T-helper 22 cell (primary cell): ENCODE measurements around the gene GMPPA.

Experiments used
- DNase-seq: peaks from one replicate; pipeline ENCODE4 v3.0.0-alpha.2; 2020; ENCODE audit warnings: low read depth

Gene GMPPA

GRCh38 chr2:219506802-219507526 lies 8.3 kb downstream of the GMPPA start:
- DNase-seq = no peak

- DNase-seq = no peak
Observed at GRCh38 chr2:219507581-219508443, 9.1 kb downstream of the GMPPA start.

GRCh38 chr2:219508444-219508734 lies 9.7 kb downstream of the GMPPA start:
- DNase-seq = no peak

GRCh38 chr2:219508971-219509779 lies 10.5 kb downstream of the GMPPA start:
- DNase-seq = no peak

GRCh38 chr2:219509780-219510511 lies 11.3 kb downstream of the GMPPA start:
- DNase-seq = peak; percentile 12

- DNase-seq = no peak
Observed at GRCh38 chr2:219510512-219511135, 11.9 kb downstream of the GMPPA start.

- DNase-seq = no peak
Observed at GRCh38 chr2:219511547-219512325, 13.0 kb downstream of the GMPPA start.

GRCh38 chr2:219512524-219513216 lies 14.0 kb downstream of the GMPPA start:
- no peak for DNase-seq

GRCh38 chr2:219513787-219514186 lies 15.1 kb downstream of the GMPPA start:
- no peak for DNase-seq

GRCh38 chr2:219514196-219514761 lies 15.6 kb downstream of the GMPPA start, which contains the start of gene ASIC4:
ASIC4 (plus strand) TSS chr2:219514482; CDS start chr2:219514725, 243 bp downstream.
- no peak for DNase-seq

- no peak for DNase-seq
Observed at GRCh38 chr2:219514836-219515235, 16.1 kb downstream of the GMPPA start.

GRCh38 chr2:219515874-219516629 lies 17.4 kb downstream of the GMPPA start:
- DNase-seq = no peak

- DNase-seq = no peak
Observed at GRCh38 chr2:219516888-219517287, 18.2 kb downstream of the GMPPA start.

- no peak for DNase-seq
Observed at GRCh38 chr2:219517954-219518778, 19.5 kb downstream of the GMPPA start.

- DNase-seq = no peak
Observed at GRCh38 chr2:219519526-219519916, 20.8 kb downstream of the GMPPA start.

GRCh38 chr2:219520079-219520478 lies 21.4 kb downstream of the GMPPA start:
- no peak for DNase-seq

GRCh38 chr2:219521066-219521880 lies 22.6 kb downstream of the GMPPA start:
- DNase-seq = no peak
